ENCODE results near the gene LUC7L2. TPM values are rescaled to one million over a fixed set of nuclear protein-coding genes. Genes with fewer than 3 reads are reported as not detected.

LUC7L2 gene
- total RNA-seq, 2 donors from 2014 or later: 61.3 to 107 TPM

DNA sequence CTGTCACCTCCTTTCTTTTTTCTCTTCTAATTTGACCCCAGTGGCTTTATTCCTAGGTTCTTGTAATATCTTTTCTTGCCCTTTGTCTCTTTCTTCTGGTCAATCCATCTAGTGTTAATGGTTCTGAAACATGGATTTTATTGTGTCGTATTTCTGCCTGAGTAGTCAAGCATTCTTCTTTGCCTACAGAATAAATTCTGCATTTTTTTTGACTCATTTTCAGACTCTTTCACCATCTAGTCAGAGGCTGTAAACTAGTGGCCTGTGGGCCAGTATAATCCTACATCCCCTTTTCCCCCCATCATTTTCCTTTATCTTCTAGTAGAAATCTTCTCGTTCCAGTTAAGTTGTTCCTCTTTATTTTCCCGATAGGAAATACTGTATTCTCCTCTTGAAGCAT, 29.4 kb downstream of the LUC7L2 start:
- H3K9me3 ChIP-seq: no peaks in the 10 kb centered on the region
- no peaks in the 10 kb centered on the region for H3K4me1 ChIP-seq
- H3K9ac ChIP-seq (ENCODE audit: low read depth in 2 of 2, low read length in 2 of 2): no peak overlapping the region
- DNase-seq: no peak
- H3K27ac ChIP-seq: no peak overlapping the region
- intact Hi-C loops (cut with DNase I): no loop called here
- TF ChIP-seq, protein P1, sequence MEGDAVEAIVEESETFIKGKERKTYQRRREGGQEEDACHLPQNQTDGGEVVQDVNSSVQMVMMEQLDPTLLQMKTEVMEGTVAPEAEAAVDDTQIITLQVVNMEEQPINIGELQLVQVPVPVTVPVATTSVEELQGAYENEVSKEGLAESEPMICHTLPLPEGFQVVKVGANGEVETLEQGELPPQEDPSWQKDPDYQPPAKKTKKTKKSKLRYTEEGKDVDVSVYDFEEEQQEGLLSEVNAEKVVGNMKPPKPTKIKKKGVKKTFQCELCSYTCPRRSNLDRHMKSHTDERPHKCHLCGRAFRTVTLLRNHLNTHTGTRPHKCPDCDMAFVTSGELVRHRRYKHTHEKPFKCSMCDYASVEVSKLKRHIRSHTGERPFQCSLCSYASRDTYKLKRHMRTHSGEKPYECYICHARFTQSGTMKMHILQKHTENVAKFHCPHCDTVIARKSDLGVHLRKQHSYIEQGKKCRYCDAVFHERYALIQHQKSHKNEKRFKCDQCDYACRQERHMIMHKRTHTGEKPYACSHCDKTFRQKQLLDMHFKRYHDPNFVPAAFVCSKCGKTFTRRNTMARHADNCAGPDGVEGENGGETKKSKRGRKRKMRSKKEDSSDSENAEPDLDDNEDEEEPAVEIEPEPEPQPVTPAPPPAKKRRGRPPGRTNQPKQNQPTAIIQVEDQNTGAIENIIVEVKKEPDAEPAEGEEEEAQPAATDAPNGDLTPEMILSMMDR (IDR thresholded peaks at IDR 0.05): no peak
- H3K36me3 ChIP-seq: no peaks in the 10 kb centered on the region
- no peak overlapping the region for H3K4me3 ChIP-seq
- H3K27me3 ChIP-seq: no peaks in the 10 kb centered on the region

DNA sequence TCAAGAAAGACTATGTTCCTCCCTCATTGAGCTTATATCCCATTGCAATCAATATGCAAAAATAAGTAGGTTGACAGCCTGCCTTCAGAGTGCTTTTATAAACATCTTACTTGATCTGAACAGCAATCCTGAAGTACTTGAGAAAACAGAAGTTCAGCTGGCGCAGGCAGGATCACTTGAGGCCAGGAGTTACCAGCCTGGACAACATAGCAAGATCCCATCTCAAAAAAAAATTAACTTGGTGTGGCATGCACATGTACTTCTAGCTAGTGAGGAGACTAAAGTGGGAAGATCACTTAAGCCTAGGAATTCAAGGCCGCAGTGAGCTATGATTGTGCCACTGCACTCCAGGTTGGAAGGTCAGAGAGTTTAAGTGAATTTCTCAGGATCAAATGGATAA, 30.1 kb downstream of the LUC7L2 start:
- Histone ChIP-seq H3K9ac (ENCODE audit: low read depth in 2 of 2, low read length in 2 of 2) (no peak overlapping the region), H3K27me3 (no peaks in the 10 kb centered on the region), H3K9me3 (no peaks in the 10 kb centered on the region), H3K4me3 (no peak overlapping the region), H3K27ac (no peak overlapping the region), H3K4me1 (no peaks in the 10 kb centered on the region), H3K36me3 (no peaks in the 10 kb centered on the region)
- TF ChIP-seq, protein P1 (IDR thresholded peaks at IDR 0.05): no peak
- intact Hi-C loops (cut with DNase I): no loop called here
- DNase-seq: no peak

DNA sequence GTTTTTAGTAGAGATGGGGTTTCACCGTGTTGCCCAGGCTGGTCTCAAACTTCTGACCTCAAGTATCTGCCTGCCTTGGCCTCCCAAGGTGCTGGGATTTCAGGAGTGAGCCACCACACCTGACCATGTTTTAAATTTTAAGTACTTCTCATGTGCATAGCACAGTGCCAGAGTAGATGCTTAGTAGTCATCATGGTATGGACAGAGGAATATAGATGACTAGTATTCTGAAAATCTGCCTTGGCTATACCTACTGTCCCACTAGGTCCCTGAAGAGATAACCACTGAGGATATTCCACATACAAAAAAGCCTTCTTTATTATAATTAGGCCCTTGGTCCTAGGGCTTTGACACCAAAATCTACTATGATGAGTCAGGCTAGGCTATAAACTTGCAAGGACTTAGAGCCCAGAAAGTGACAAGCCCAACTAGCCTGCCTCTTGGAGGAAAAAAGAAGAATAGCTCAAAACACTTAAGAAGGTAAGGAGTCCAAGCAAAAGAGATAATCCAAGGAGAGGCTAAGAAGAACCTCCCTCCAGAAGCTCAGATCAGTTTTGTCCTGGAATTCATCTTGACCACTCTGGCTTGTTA, 34.0 kb downstream of the LUC7L2 start:
- no peak overlapping the region for H3K27ac ChIP-seq
- H3K36me3 ChIP-seq: no peaks in the 10 kb centered on the region
- DNase-seq: no peak
- H3K4me3 ChIP-seq: no peak overlapping the region
- no peaks in the 10 kb centered on the region for H3K27me3 ChIP-seq
- no peak overlapping the region for H3K9ac ChIP-seq (ENCODE audit: low read depth in 2 of 2, low read length in 2 of 2)
- TF ChIP-seq, protein P1 (IDR thresholded peaks at IDR 0.05): no peak
- no peaks in the 10 kb centered on the region for H3K4me1 ChIP-seq
- intact Hi-C loops (cut with DNase I): no loop called here
- no peaks in the 10 kb centered on the region for H3K9me3 ChIP-seq

DNA sequence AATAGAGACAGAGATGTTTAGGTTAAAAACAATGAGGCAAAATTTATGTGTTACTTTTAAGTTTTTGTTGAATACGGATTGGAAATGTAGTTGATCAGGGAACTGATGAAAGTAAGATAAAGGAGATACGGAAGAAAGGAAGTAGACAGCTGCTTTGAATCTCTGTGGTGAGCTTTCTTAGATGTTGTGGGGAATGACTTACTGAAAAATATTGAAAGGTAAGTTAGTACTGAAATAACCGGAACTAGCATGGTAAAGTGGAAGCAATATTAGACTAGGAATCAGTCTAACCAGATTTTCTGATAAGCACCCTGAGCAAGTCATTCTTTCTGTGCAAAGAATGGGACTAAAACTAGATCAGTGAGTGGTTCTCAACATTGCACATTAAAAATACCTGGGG, 34.8 kb downstream of the LUC7L2 start:
- no peaks in the 10 kb centered on the region for H3K4me1 ChIP-seq
- H3K36me3 ChIP-seq: no peaks in the 10 kb centered on the region
- intact Hi-C loops (cut with DNase I): no loop called here
- no peak overlapping the region for H3K9ac ChIP-seq (ENCODE audit: low read depth in 2 of 2, low read length in 2 of 2)
- TF ChIP-seq, protein P1 (IDR thresholded peaks at IDR 0.05): no peak
- DNase-seq: no peak
- H3K4me3 ChIP-seq: no peak overlapping the region
- H3K9me3 ChIP-seq: no peaks in the 10 kb centered on the region
- H3K27me3 ChIP-seq: no peaks in the 10 kb centered on the region
- no peak overlapping the region for H3K27ac ChIP-seq

DNA sequence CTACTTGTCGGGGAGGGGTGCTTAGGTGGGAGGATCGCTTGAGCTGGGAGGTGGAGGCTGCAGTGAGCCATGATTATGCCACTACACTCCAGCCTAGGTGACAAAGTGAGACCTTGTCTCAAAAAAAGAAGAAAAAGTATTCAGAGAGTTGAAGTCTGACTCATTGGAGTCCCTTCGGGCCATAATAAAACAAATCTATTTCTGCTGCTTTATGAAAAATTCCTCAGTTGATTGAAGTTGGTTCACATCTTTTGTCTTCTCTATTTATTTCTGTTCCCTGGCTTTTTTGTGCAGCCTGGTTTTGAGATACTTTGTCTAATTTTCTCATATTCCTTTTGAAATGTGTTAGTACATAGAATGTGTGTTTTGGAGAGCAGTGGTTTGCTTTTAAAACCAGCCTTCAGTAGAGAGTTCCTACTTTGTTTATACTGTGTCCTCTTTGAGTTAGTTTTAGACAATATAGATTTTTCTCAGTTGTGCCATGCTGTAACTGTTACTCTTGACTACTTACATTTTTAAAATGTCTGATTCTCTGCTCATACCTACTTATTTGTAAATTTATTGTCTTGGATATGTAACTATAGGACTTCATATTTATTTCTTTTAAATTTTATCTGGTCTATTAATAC, 36.7 kb downstream of the LUC7L2 start:
- H3K4me1 ChIP-seq: no peaks in the 10 kb centered on the region
- no peaks in the 10 kb centered on the region for H3K36me3 ChIP-seq
- DNase-seq: no peak
- TF ChIP-seq, protein P1 (IDR thresholded peaks at IDR 0.05): no peak
- no peaks in the 10 kb centered on the region for H3K27me3 ChIP-seq
- no peak overlapping the region for H3K27ac ChIP-seq
- no peaks in the 10 kb centered on the region for H3K9me3 ChIP-seq
- H3K4me3 ChIP-seq: no peak overlapping the region
- intact Hi-C loops (cut with DNase I): no loop called here
- H3K9ac ChIP-seq (ENCODE audit: low read depth in 2 of 2, low read length in 2 of 2): no peak overlapping the region

All from colonic mucosa (tissue), 4 donors.